Mesothelial cell of epicardium (in vitro differentiated cells): ENCODE data around the gene HECTD2. TPM values are rescaled to one million over a fixed set of nuclear protein-coding genes. Genes with fewer than 3 reads are reported as not detected.

Source experiments
- DNase-seq, 2 experiments: peaks; one replicate each; pipeline ENCODE4 v3.0.0; 2021; ENCODE audit warnings: low spot score in 2 of 2; ENCODE audit not compliant: unreplicated experiment in 2 of 2
- H3K27ac Mint-ChIP-seq: 2 replicates; pipeline ENCODE4 v1.8.0; 2021; ENCODE audit warnings: mixed read lengths
- H3K27me3 Mint-ChIP-seq: 2 replicates; pipeline ENCODE4 v1.8.0; 2021; ENCODE audit warnings: low read depth, mixed read lengths
- H3K36me3 Mint-ChIP-seq: 2 replicates; pipeline ENCODE4 v1.8.0; 2021; ENCODE audit warnings: mixed read lengths
- H3K4me1 Mint-ChIP-seq: 2 replicates; pipeline ENCODE4 v1.8.0; 2021; ENCODE audit warnings: mixed read lengths
- H3K4me3 Mint-ChIP-seq: 2 replicates; pipeline ENCODE4 v1.8.0; 2021; ENCODE audit warnings: mild to moderate bottlenecking, moderate library complexity, mixed read lengths
- H3K9me3 Mint-ChIP-seq: 2 replicates; pipeline ENCODE4 v1.8.0; 2021; ENCODE audit warnings: mixed read lengths
- CTCF ChIP-seq: fragments of 200-600 bp; sonication (generic); IDR thresholded peaks from one replicate; pipeline ENCODE4 v1.5.0; 2021; ENCODE audit warnings: antibody characterized with exemption; ENCODE audit not compliant: unreplicated experiment
- total RNA-seq: library from RNA; stranded (reverse); gene quantifications from 3 replicates; pipeline ENCODE4 v1.2.1, GENCODE V29; 2021

The HECTD2 gene
- total RNA-seq, 1 donor from 2014 or later: 22.5 TPM

- peaks cover 26% of the 10 kb centered on the region for H3K9me3 Mint-ChIP-seq
- no peaks in the 10 kb centered on the region for H3K27me3 Mint-ChIP-seq
- no peak for TF ChIP-seq CTCF
- no peak overlapping the region for H3K27ac Mint-ChIP-seq
- no peak overlapping the region for H3K4me3 Mint-ChIP-seq
- no peaks in the 10 kb centered on the region for H3K4me1 Mint-ChIP-seq
- no peak for DNase-seq
- H3K36me3 Mint-ChIP-seq: peaks cover 46% of the 10 kb centered on the region
Observed at GRCh38 chr10:91460681-91461080, 50.5 kb downstream of the HECTD2 start.

DNA sequence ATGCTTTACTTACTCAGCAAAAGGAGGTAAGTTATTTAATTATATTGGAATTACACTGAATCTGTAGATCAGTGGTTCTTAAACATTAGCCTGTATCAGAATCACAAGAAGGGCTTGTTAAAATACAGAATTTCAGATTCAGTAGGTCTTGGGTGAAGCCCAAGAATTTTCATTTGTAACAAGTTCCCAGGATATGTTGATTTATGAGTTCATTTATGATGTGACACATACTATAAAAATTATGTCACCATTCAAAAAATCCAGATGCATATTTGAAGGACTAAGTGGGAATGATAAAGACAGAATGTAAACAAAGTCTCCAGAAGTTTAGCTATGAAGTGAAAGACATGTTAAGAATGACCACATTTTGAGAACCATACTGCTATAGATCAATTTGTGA, 52.3 kb downstream of the HECTD2 start:
- H3K4me3 Mint-ChIP-seq: no peak overlapping the region

DNA sequence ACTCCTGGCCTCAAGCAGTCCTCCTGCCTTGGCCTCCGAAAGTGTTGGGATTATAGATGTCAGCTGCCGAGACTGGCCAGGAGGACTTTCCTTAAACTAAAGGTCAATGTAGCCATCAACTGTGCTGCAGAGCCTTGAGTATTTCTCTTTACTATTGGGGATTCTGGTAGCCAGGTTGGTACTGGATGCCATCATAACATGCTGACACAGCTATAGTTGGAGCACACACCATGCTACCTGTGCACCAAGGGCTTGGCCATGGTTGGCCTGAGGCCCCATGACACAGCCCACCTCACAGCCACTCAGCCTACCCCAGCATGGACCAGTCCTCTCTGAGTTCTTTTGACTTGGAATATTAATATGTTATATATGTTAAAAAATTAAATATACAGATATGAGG, 54.4 kb downstream of the HECTD2 start:
- H3K27me3 Mint-ChIP-seq: no peaks in the 10 kb centered on the region
- no peak overlapping the region for H3K4me3 Mint-ChIP-seq
- no peak for DNase-seq
- peaks cover 50% of the 10 kb centered on the region for H3K9me3 Mint-ChIP-seq
- no peaks in the 10 kb centered on the region for H3K4me1 Mint-ChIP-seq
- H3K36me3 Mint-ChIP-seq: peaks cover 74% of the 10 kb centered on the region
- TF ChIP-seq CTCF: no peak
- no peak overlapping the region for H3K27ac Mint-ChIP-seq

More for the DNA sequence above, 52.3 kb downstream of the HECTD2 start:
- Mint-ChIP-seq H3K36me3 (peaks cover 62% of the 10 kb centered on the region), H3K9me3 (peaks cover 40% of the 10 kb centered on the region), H3K27me3 (no peaks in the 10 kb centered on the region), H3K27ac (no peak overlapping the region), H3K4me1 (no peaks in the 10 kb centered on the region)
- no peak for DNase-seq
- no peak for TF ChIP-seq CTCF

GRCh38 chr10:91465261-91465660, 55.1 kb downstream of the HECTD2 start:
- H3K9me3 Mint-ChIP-seq: peaks cover 58% of the 10 kb centered on the region
- no peak for DNase-seq
- no peak overlapping the region for H3K4me3 Mint-ChIP-seq
- H3K27me3 Mint-ChIP-seq: no peaks in the 10 kb centered on the region
- peaks cover 78% of the 10 kb centered on the region for H3K36me3 Mint-ChIP-seq
- no peak for TF ChIP-seq CTCF
- no peaks in the 10 kb centered on the region for H3K4me1 Mint-ChIP-seq
- no peak overlapping the region for H3K27ac Mint-ChIP-seq

GRCh38 chr10:91467114-91467513, 57.0 kb downstream of the HECTD2 start:
- TF ChIP-seq CTCF: no peak
- no peak for DNase-seq
- Mint-ChIP-seq H3K27ac (no peak overlapping the region), H3K4me3 (no peak overlapping the region), H3K4me1 (no peaks in the 10 kb centered on the region), H3K9me3 (peaks cover 75% of the 10 kb centered on the region), H3K36me3 (peaks cover 80% of the 10 kb centered on the region), H3K27me3 (no peaks in the 10 kb centered on the region)

GRCh38 chr10:91471602-91472001, 61.5 kb downstream of the HECTD2 start:
- no peak overlapping the region for H3K4me3 Mint-ChIP-seq
- no peak for DNase-seq
- no peak for TF ChIP-seq CTCF
- H3K4me1 Mint-ChIP-seq: no peaks in the 10 kb centered on the region
- H3K27me3 Mint-ChIP-seq: no peaks in the 10 kb centered on the region
- H3K27ac Mint-ChIP-seq: no peak overlapping the region
- peaks cover 40% of the 10 kb centered on the region for H3K36me3 Mint-ChIP-seq
- H3K9me3 Mint-ChIP-seq: peaks cover 59% of the 10 kb centered on the region
